Hematopoietic multipotent progenitor cell (in vitro differentiated cells): ENCODE measurements around the gene ATP8B4. TPM values are rescaled to one million over a fixed set of nuclear protein-coding genes. Genes with fewer than 3 reads are reported as not detected.

Source experiments
- DNase-seq, 3 donors: peaks; one replicate each; pipeline ENCODE4 v3.0.0-alpha.2; 2011 to 2015; ENCODE audit warnings: low read depth in 2 of 3, low spot score in 2 of 3
- total RNA-seq: library from RNA; depleted of rRNA; stranded (reverse); fragments of >200 nt; gene quantifications from one replicate; pipeline ENCODE4 v1.2.3, GENCODE V29; 2012

The ATP8B4 gene
- total RNA-seq, 1 donor: 141 TPM

DNA sequence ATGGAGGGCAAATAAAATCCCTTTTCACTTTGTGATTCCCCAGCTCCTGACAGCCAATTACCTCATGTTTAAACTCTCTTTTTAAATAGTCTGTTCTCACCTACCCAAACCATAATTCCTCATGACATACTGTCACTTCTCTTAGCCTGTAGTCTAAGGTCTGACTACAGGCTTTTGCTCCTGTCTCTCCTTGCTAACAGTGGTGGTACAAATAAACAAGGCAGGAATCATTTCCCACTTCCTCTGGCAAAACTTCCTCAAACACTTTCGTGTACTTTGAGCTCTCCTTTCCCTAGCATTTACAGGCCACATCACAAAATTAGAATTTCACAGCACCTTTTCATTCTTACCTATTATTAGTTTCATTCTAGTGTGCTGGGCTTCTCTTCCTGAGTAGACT is 51.8 kb downstream of the ATP8B4 start:
- DNase-seq: no peak

DNA sequence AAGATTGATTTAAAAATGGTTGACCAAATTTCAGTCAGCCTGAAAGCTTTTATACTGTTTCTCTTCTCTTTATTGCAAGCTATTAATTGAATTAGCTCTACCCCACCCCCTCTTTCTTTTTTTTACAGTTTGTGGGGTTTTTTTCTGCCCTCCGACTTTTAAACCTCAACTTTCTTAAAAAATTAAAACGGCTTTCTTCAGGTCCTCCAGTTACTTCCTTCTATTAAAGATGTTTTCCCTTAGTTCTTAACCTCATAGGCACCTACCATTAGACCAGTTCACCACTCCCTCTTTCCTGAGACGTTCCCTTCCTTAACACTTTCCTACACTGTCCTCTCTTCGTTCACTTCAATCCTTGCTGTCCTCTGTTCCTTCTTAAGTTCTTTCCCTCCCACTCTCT is 52.4 kb downstream of the ATP8B4 start:
- DNase-seq: peak in 1 of 3 donors; percentile 61

DNA sequence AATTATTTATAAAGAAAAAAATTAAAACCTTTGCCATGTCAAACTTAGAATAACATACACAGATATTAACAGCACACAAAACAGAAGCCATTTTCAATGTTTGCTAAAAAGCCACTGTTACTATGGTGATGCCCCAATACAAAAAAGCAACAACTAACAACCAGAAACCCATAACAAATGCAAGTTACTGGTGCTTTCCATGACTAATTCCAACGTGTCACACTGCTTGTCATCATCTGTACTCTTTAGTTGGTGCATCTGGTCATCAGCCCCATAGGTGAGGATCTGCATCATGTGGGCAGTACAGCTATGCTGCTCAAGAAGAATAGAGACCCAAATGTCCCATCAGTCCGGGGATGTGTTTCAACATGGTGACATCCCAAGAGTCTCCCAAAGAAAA is 52.8 kb downstream of the ATP8B4 start:
- peak in 2 of 3 donors; percentile 84 to 95 for DNase-seq

DNA sequence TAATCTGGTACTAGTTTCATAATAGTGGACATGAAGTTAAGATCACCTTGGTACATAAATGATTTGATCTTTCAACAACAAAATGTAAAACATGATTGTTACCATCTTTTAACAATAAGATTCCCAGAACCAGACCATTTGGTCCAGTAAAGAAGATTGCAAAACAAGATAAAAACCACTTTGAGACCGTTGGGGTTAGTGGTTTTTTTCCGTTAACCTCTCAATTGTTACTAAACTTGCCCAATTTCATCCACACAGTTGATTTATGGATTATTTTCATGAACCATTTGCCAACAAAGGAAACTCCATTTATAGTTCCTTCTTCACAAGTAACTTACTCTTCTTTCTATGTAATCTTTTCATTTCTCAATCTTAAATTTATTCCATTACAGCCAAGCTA is 53.8 kb downstream of the ATP8B4 start:
- peak in 1 of 3 donors; percentile 62 for DNase-seq

DNA sequence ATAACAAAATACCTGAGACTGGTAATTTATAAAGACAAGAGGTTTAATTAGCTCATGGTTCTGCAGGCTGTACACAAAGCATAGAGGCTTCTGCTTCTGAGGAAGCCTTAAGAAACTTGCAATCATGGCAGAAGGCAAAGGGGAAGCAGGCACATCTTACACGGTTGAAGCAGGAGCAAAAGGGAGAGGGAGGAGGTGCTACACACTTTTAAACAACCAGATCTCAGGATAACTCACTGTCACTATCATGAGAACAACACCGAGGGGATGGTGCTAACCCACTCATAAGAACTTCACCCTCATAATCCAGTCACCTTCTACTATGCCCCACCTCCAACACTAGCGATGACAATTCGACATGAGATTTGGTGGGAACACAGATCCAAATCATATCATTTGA is 54.4 kb downstream of the ATP8B4 start:
- DNase-seq: peak in 1 of 3 donors; percentile 54

DNA sequence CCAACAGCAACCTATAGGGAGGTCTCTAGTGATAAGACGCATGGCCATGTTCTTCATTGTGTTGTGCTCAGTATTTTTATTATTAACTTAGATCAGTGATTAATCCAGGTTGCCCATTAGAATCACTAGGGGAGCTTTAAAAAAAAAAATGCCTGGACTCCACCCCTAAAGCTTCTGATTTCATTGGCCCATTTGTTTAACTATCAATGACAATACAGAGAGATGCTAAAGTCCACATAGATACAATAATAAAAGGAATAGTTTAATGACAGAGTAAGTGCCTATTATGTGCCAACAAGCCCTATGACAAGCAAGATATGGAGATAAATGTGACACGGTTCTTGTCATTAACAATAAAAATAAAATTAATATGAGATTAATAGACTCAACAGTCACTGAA is 55.8 kb downstream of the ATP8B4 start:
- no peak for DNase-seq

DNA sequence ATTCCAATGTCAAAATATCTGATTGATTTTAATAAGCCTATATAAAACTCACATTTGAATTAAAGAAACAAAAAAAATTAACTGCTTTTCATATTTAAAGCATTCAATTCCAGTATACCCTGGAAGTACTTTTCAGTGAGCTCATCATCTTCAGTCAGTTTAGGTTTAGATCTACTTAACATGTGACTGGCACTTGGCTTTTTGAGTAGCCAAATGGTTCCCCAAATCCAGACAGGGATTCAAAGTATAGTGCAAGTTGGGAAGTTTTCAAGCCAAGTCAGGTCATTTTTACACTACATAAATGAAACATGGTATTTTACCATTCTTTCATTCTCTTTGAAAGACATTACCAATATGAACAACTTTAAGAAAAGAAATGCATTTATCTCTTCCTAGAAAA is 57.5 kb downstream of the ATP8B4 start:
- no peak for DNase-seq

DNA sequence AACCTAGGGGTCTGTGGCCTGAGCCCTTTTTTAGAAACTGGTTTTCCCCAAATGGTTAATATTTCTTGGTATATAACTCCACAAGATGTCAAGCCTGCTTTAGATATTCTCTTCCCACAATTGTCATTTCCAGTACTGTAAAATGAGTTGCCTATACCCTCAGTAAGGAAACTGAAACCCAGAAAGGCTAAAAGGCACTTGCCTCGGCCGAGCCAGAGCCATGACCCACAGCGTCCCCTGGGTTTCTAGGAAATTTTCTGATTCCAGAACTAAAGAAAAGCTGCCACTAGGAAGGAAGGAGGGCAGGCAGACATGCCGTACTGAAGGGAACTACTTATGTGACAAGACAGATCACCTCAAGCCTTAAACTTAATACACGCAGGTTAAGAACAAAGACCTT is 59.1 kb downstream of the ATP8B4 start:
- DNase-seq: no peak

DNA sequence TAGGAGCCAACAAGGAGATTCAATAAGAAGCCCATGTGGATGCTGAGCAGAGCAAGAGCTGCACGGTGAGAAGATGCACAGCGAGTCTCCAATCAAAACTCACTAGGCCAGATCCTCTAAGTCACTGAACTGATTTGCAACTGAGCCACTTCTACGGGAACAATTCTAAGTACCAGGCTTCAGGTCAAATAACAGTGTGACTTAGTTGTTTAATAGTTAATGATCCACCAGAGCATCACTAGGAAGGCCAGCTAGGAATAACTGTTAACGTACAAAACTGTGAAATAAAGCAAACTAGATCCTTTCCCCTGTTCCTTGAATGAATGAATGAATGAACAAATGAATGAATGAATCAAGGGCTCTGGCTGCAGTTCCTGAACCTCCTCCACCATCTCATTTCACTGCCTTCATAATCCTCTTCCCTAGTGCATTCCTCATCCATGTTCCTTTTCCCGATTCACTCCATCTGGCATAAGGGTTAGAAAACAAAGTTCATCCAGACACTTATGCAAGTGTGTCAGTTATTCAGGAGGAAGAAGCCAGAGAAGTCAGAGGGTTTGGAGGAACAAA is 59.7 kb downstream of the ATP8B4 start:
- no peak for DNase-seq

DNA sequence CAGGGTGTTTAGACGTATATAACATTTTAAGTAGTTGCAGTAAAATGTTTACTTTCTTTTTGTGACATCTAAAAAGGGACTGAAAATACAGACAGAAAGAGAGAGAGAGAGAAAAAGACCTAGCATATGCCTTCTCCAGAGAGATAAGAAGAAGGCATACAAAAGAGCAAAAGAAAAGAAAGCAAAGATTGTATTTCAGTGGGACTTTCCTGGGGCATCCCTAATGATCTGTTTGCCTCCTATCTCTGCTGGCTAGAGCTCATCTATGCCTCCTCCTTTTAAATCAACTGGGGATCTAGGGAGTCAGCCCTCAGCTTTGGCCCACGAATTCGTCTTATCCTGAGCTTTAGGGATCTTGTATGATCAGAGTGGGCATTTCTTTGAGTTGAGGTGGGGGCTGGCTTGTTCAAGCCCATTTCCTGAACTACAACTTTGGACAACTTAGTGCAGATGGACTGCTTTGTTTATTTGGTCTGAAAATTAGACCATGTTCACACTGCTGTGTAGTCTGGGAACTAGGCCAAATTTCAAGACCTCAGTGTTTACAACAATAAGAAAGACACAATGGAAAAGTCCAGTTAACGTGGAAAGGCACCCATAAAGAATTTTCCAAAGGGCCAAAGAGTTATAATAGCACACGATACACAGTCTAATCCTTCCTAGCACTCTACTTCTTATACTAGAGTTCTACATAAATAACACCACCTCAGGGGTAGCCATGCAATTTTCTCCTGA is 61.0 kb downstream of the ATP8B4 start:
- no peak for DNase-seq

DNA sequence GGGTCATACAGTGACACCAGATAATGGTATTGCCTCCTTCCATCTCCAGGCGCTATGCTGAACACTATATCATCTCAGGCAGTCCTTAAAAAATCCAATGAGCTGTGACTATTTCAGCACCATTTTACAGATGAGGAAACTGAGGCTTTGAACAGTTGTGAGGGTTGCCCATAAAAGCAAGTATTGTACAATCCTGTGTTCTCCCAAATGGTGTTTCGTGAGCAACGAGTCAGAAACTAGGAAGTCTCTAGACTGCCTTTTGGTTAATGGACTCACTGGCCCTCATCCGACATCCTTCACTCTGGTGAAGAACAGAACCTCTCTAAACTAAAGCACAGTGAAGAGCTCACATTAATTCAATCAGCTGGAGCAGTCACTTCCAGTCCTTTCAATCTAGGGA is 61.8 kb downstream of the ATP8B4 start:
- DNase-seq: no peak

DNA sequence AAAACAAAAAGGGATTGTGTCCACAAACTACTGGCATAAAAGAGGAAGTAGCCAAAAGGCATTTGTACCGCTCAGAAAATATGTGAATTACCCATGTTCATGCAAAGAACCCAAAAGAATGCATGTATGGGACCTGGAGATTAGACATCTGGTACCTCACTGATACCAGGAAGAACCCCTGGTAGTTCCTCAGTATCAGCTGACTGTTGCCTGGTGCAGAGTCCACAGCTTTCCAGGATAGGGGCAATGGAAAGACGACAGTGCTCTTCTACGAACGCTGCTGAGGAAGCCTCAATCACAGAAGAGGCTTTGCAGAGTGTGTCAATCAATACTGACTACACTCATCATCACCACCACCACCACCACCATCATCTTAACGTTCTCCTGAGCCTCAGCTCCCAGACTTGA is 63.3 kb downstream of the ATP8B4 start:
- peak in 2 of 3 donors; percentile 56 to 80 for DNase-seq

DNA sequence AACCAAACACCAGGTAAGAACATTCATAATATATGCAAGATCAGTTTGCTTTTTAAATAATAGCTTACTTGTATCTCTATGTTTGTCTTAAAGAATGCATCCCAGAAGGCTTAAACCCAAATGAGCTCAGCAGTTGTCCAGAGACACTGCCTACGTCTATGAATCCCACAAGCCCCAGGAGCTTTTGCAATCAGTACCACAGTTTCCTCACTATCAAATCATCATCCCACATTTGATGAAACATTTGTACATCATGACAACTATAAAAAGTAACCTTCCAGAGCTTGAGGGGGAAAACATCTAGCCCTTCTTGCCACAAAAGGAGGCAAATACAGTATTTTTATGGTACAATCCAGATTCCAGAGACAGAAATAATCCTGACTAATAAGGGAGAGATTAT is 63.7 kb downstream of the ATP8B4 start:
- no peak for DNase-seq

DNA sequence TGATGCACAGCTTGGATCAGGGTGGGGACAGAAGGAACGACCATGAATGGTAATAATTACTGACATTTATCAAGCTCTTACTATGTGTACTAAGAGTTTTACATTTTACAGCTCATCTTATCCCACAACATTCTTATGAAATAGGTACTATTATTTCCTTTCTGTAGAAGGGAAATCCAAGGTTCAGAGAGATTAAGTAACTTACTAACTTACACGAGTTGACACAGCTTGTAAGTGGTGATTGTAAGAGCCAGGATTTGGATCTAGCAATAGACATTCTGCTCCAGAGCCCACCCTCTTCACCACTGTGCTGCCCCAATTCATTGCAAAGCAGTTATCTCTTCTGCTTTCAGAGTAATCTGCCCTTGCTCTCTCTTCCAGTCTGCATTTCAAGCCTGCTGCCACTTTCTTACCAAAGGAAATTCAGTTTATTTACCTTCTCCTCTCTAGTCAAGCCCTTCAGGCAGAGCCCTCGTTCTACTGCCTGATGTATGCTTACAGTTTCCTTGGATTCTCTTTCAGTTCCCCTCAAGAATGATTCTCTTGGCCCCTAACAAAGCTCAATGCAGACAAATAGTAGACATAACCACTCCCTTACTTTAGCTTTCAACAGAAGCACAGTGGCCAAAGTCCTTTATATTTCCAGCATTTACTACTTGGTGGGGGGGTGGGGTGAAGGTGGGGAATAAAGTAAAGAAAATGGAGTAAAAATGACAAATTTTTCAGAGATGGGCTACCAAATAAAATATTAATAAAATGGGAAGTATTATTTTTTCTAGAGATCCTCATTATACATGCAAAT is 65.8 kb downstream of the ATP8B4 start:
- DNase-seq: no peak

DNA sequence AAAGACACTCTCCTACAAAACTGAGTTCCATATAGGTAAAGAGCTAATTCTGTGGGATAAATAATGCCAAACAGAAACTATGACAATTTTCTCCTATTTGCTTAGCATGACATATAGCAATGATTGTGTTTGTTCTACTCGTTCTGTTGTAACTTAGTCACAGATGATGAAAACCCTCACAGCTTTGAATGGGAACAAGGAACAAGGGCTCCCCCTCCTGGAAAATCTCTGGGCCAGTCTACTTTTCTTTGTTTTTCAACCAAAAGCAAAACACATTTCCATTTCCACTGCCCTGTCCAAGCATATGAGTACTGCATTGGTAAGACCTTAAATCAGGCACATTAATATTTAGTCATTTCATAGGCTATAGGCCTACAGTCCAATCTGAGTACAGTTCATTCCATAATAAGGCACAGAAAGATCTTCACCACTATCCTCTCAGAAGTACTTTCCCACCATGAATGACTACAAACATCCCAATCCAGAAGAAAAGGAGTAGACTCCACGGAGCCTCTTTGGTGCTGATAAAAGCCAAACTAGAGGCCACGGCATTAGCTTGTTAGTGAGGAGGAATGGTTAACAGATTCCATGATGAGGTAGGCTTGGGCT is 67.1 kb downstream of the ATP8B4 start:
- DNase-seq: peak in 2 of 3 donors; percentile 58 to 69

DNA sequence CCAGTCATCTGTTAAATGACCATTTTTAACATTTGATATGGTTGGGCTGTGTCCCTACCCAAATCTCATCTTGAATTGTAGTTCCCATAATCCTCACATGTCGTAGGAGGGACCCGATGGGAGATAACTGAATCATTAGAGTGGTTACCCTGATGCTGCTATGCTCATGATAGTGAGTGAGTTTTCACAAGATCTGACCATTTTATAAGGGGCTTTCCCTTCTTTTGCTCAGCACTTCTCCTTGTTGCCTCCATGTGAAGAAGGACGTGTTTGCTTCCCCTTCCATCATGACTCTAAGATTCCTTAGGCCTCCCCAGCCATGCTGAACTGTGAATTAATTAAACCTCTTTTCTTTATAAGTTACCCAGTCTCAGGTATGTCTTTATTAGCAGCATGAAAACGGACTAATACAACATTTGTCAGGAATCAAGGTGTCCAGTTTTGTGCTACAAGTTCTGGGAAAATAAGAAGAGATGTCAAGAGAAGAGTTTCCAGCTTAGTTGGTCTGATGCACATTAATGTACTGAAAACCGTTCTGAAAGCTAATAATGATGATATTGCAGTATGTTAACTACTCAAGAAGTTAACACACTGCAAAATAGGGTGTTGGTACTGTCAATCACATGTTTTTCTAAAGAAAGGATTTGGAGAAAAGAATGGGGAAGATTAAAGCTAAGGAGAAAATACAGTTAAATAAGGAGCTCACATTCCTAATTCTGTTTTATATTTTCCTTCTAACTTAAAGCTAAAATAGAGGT is 67.9 kb downstream of the ATP8B4 start:
- no peak for DNase-seq

DNA sequence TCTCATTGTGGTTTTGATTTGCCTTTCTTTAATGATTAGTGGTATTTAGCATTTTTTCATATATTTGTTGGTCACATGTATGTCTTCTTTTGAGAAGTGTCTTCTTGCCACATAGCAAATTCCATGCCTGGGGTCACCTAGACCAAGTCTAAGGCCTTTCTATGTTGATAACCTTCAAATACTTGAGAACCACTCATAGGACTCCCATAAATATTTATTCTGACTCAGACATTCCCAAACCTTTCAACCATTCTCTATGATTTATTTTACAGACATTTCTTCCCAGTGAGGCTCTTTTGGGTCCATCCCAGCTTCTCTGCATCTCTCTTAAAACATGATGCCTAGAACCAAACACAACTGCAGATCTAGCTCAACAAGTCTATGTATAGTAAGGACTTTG is 69.2 kb downstream of the ATP8B4 start:
- no peak for DNase-seq

DNA sequence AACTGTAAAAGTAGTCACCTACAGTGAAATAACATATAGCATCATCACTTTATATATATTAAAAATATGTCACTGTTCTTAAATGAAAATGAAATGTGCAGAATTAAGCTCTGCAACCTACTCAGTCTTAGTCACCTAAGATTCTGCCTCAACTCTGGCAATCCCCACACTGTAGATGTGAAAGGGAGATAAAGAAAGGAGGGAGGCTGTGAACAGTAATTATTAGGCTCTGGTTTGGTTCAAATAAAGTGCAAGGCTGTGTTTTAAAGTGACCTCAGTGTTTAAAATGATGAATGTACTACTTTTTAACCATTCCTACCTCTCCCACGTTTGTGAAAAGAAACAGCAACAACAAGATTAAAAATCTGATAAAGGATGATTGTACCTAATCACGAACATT is 72.2 kb downstream of the ATP8B4 start:
- DNase-seq: no peak

DNA sequence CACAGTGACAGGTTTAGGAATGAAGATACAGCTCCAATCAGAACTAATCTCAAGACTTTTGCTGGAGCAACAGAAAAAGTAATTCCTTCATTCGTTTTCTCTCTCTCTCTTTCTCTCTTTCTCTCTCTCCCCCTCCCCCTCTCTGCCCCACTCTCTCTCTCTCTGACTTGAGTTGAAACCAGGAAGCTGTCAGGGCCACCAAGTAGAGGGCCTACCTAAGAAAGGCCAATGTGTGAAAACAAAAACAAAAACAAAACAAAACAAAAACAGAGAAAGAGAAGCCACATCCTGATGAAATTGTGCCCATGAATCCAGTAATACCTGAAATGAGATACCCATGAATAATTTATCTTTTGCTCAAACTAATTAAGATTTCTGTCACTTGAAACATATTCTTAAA is 72.9 kb downstream of the ATP8B4 start:
- DNase-seq: no peak

DNA sequence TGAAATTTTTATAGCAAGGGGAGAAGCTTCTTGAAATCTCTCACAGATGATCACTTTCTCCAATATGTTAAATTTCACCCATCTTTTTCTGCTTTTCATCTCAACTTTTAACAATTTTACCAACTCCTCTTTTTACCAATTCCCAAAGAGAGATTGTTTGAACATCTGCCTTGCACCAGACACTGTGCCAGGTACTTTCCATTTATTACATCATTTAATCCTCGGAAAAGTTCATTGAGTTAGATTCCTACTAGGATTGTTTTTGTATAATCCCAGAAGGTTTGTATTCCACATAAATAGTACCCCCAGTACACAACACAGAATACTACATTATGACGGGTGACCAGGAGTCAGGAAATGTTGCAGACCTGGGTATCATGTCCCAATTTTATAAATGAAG is 74.1 kb downstream of the ATP8B4 start:
- DNase-seq: no peak

DNA sequence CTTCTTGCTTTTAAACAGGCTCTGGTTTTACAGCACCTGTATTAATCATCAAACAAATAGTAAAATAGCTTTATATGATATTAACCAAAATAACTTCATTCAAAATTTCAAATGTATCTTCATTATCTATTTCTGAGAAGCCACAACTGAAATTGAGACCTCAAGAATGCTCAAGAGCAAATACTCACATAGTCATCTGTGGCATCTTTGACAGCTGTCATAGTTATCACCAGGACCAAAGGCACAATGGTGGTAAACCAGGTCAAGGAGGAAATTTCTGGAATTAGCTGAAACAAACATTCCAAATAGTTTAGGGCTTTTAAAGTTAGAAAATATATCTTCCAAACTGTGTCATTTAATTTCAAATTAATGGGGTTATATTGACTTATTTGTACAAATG is 74.6 kb downstream of the ATP8B4 start:
- DNase-seq: no peak
